ENCODE data around the gene LUZP4.

- TF ChIP-seq CTCF (IDR thresholded peaks at IDR 0.05) (peak in 1 of 4 experiments; percentile 6), EP300 (IDR thresholded peaks at IDR 0.05) (no peak)
Measured at GRCh38 chrX:115344885-115345614, 55.5 kb downstream of the LUZP4 start.

Measured in gastroesophageal sphincter (tissue), 3 donors.